GM18873 (cell line): ENCODE results near the gene UMODL1.

Experiments used
- ATAC-seq: cut with Tn5 transposase; IDR thresholded peaks from one replicate; pipeline ENCODE4 v1.9.1; 2021; ENCODE audit warnings: mild to moderate bottlenecking, moderate library complexity, moderate number of reproducible peaks; ENCODE audit not compliant: unreplicated experiment, low FRiP score

The UMODL1 gene

GRCh38 chr21:42146273-42146805 is 75.2 kb downstream of the UMODL1 start:
- ATAC-seq, result no peak

- no peak for ATAC-seq
Measured at GRCh38 chr21:42146821-42147220, 75.7 kb downstream of the UMODL1 start.

GRCh38 chr21:42147386-42148020 is 76.4 kb downstream of the UMODL1 start:
- no peak for ATAC-seq

- ATAC-seq, result no peak
Measured at GRCh38 chr21:42148097-42148496, 77.0 kb downstream of the UMODL1 start.

- ATAC-seq, result no peak
Measured at GRCh38 chr21:42148584-42148983, 77.5 kb downstream of the UMODL1 start.

GRCh38 chr21:42149656-42150473 is 78.7 kb downstream of the UMODL1 start:
- ATAC-seq, result no peak

GRCh38 chr21:42150474-42151085 is 79.5 kb downstream of the UMODL1 start:
- no peak for ATAC-seq

- no peak for ATAC-seq
Measured at GRCh38 chr21:42151148-42151947, 80.2 kb downstream of the UMODL1 start.

- ATAC-seq, result no peak
Measured at GRCh38 chr21:42151948-42152220, 80.8 kb downstream of the UMODL1 start.

GRCh38 chr21:42153046-42153686 is 82.0 kb downstream of the UMODL1 start:
- ATAC-seq, result no peak

GRCh38 chr21:42153746-42154145 is 82.6 kb downstream of the UMODL1 start:
- ATAC-seq, result no peak

- ATAC-seq, result no peak
Measured at GRCh38 chr21:42154237-42155044, 83.3 kb downstream of the UMODL1 start.

- no peak for ATAC-seq
Measured at GRCh38 chr21:42155045-42155855, 84.1 kb downstream of the UMODL1 start.

- no peak for ATAC-seq
Measured at GRCh38 chr21:42156690-42157605, 85.8 kb downstream of the UMODL1 start.

- ATAC-seq, result no peak
Measured at GRCh38 chr21:42157606-42158310, 86.6 kb downstream of the UMODL1 start.

GRCh38 chr21:42158846-42159245 is 87.7 kb downstream of the UMODL1 start:
- ATAC-seq, result no peak

GRCh38 chr21:42159560-42160110 is 88.5 kb downstream of the UMODL1 start:
- ATAC-seq, result no peak
